GM21717 (cell line): ENCODE results near the gene DDX59.
A peak's percentile ranks its signal among the peaks of the same experiment; 100 is the strongest.

Source experiments
- ATAC-seq: cut with Tn5 transposase; IDR thresholded peaks from one replicate; pipeline ENCODE4 v1.9.1; 2021; ENCODE audit warnings: mild to moderate bottlenecking, moderate library complexity; ENCODE audit not compliant: unreplicated experiment

The DDX59 gene

DNA sequence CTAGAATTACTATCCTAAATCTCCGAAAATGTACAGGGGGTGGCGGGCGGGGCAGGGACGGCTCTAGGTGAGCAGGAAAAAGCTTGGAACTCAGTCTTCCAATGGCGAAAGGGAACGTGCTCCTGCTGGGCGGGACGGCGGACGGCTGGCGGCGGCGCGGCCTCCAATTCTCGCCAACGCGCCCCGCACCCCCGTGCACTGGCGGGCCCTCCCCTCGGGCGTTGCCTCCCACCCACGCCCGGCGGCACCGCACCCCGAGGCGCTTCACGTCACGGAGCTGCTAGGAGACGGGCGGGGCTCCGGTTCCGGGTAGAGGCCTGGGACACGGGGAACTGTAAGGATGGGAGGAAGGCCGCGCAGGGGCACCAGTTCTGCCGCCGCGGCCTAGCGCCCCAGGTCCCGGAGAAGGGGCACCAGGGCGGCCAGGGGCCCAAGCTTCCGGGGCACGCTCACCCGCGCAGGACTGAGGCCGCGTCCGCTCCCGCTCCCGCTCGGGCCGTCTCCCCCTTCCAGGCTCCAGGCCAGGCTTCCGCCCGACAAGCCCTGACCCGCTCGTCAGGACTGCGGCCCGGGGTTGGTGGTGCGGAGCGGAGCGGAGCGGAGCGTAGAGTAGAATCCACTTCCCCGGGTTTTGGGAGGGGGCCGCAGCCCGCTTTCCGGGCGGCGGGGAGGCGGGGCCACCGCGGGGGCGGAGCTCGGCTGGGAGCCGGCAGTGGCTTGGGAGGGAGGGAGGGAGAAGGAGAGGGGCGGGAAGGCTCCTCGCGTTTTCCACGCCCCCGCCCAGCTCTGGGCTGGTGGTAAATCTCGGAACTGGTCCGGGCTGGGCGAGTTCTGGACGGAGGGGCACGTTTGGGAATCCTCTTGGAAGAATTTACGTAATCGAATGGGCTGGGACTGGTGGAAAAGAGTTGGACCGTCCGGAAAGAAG is at the start of gene DDX59:
TSS of gene DDX59 (minus strand) at position 594 of the 928 bp plus-strand sequence. CDS start 3,167 bp downstream, outside the sequence.
- peak; percentile 89 for ATAC-seq

DNA sequence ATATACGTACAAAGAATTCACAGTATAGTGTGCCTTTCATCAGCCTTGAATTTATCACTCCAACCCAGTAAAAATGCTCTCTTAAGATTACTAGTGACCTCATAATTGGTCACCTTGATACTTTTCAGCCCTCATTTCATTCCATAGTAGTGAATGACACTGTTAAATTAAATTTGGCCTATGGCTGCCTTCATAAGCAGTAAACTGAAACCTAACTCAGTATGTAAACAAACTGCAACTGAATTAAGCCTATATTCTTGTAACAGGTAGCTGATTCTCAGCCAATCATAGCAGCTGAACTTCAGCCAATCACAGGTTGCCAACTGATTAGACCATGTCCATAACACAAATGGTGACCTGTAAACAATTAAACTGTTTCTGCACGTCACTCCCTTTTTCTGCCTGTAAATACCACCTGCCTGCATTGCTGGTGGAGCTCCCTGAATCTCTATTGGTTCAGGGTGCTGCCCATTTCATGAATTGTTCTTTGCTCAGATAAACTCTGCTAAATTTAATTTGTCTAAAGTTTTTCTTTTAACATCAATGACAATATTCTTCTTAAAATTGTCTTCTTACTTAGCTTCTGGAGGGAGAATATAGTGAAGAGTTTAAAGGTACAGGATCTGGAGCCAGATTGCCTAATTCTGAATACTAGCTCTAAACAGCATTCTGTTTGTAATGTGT is 44.9 kb upstream of the DDX59 start:
- ATAC-seq, result no peak

DNA sequence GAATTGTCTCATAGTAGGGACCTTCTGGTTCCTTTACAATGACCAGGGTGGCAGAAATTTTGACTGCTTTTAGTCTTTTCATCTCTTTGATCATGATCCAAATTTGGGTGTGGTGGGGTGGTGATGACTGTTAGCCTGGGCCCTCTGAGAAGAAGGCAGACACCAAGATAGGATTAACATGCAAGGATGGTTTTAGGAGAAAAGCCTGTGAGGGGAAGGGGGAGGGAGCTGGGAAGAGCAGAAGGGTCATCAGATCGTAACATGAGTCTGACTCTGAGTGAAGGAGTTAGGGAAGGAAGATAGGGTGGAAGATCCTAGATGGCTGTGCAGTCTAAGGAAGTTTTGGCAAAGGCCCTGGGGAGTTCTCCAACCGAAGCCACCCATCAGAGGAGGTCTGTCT is 40.5 kb upstream of the DDX59 start:
- ATAC-seq, result no peak

DNA sequence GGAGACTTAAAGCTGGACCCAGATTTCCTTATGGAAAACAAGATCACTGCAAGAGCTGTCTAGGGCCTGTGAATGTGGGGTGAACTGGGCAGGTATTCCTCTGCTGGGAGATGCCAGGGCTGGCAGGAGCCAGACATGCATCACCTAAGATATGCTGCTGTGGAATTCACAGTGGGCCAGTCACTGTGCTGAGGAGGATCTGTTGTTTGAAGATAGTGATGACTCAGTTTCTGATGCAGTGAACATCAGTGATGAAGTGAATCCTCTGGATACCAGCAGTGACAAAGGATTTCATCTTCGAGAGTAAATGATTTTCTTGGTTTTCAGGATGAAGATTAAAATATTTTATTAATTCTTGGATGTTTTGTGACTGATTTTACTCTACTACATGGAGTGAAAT is 39.1 kb upstream of the DDX59 start:
- ATAC-seq, result no peak

DNA sequence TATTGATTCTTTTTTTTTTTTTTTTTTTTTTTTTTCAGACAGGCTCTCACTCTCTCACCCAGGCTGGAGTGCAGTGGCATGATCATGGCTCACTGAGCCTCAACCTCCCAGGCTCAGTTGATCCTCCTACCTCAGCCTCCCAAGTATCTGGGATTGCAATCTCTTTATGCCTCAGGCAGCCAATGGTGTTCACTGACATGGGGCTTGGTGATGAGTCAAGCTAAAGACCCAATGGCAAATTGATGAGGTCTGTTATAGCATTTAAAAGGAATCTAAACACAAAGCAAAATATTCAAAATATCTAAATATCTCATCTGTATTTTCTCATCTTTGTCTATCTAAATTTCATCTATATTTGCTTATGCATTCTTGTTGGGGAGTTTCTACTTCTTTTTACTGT is 38.5 kb upstream of the DDX59 start:
- ATAC-seq, result no peak

DNA sequence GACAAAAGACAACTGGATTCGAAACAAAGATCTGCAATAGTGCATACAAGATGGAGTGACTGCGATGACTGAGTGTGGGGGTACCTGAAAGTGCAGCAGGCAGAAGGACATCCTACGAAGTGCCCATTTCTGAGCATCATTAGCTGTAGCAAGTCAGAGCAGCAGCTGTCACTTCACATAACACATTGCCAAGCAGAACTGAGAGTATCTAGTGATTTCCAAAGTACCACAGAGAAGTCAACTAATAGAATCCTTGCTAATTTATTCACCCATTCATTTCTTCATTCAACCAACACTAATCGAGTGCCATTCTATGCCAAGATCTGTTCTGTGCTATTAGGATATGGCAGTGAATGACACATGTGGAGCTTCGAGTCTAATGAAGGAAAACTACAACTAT is 37.4 kb upstream of the DDX59 start:
- ATAC-seq, result no peak

DNA sequence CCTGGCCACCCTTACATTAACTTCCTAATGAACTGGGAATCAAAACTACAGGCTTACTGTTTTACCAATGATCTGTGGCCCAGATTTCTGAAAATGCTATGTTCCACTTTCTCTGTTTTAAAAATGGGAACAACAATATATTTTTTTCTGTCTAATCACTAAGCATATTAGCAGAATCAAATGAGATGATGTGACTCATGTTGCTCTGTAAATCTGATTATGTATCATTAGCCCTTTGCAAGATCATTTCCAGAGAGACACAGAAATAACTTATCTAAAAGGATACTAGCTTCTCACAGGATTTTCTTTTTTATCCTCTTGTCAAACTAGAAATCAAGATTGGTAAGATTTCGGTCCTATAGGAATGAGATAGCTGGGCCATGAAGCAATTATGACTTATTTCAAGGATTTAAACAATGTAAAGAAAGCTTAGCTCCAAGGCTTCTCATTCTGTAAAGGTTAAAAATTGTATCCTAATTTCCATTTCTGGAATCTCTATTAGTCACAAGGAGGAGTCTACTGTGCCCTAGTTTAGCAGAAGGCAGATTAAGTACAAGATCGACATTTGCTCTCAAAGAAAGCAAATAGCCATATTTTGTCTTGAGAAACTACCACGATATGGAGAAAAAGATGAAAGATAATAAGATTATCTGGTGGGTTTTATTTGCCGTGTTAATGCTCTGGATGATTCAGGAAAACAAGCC is 36.6 kb upstream of the DDX59 start:
- no peak for ATAC-seq

DNA sequence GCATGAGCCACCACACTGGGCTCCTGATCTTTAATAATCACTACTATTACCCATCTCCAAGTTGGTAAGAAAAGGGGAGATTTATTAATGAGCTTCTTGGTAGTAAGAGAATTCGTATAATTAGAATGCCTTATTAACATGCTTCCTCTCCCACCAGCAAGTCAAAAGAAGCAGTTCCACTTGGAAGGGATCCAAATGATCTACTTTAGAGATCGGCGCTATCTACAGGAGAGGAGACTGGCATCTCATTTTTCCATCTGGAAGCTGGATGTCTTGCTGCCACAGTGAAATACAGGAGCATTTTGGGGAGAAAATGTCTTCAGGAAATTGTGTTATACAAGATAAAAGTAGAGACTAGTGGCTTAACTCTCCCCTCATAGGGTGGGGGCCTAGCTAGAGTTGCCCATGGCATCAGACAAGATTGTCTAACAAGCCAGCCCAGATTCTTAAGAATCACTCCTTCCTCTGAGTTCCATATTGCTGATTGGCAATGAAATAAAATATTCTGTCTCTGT is 35.3 kb upstream of the DDX59 start:
- ATAC-seq, result no peak

DNA sequence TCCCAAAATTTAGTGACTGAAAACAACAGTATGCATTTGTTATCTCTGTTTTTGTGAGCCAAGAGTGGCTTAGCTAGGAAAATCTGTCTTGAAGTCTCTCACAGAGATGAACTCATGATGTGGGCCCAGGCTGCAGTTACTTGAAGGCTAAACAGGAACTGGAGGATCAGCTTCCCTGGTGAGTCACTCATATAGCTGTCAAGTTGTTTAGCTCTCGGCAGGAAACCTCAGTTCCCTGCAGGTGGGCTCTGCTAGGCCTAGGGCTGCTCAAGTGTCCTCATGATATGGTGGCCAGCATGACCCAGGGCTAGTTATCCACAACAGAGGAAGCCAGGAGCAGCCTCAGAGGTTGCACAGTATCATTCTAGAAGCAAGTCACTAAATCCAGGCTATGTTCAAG is 30.2 kb upstream of the DDX59 start:
- no peak for ATAC-seq

DNA sequence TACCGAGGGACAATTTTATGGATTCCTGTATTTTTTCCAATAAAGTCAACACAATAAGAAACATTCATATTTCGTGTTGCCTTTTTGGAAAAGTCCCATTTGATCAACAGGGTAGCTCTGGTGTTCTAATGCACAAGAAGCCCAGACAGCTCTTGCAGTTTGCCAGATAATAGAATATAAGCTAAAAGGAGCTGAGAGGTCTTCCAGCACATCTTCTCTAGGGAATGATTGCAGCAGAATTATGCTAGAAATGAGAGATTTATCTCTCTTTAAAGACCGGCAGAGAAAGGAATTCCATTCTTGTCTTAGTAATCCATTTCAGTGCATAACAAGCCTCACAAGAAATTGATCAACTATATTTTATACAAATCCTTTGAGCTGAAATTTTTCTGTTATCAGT is 25.0 kb upstream of the DDX59 start:
- ATAC-seq, result no peak

DNA sequence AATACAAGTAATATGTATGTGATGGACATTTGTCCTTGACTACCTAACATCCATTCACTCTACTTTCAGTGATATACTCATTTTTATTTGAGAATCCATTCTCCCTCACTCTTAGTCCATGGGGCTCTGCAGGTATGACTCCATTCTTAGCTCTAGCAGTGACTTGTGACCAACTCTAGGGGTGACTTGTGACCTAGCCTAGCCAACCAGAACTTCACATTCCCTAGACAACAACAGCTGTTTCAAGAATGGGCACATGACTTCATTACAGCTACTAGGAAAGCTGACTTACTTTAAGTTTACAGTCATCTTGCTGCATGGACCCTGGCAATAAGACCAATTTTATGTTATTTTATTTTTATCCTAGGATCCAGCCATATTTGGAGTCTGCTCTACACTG is 23.6 kb upstream of the DDX59 start:
- ATAC-seq, result no peak

DNA sequence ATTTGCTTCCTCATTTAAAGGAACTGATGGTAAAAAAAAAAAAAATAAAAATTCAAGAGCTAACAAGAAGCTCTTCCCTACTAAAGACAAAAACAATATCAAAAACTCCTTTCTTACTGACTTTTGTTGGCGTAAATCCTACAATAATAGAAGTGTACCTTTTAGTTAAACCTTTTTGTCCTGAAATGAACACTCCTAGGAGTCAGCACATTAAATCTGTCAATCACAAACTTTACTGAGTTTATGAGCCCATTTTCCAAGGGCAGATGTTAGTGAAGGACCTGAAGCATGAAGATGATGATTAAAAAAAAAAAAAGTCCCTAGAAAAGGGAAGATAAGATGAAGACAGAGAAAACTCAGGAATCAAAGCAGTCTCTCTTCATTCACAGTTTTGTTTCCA is 22.6 kb upstream of the DDX59 start:
- ATAC-seq, result no peak

DNA sequence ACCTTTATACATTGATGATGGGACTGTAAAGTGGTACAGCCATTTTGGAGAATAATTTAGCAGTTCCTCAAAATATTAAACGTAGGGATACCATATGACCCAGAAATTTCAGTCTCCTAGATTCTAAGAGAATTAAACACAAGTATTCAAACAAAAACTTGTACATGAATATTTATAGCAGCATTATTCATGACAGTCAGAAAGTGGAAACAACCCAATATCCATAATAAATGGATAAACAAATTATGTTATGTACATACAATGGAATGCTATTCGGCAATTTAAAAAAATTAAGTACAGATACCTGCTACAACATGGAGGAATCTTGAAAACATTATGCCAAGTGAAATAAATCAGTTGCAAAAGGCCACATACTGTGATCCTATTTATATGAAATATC is 16.9 kb upstream of the DDX59 start:
- no peak for ATAC-seq

DNA sequence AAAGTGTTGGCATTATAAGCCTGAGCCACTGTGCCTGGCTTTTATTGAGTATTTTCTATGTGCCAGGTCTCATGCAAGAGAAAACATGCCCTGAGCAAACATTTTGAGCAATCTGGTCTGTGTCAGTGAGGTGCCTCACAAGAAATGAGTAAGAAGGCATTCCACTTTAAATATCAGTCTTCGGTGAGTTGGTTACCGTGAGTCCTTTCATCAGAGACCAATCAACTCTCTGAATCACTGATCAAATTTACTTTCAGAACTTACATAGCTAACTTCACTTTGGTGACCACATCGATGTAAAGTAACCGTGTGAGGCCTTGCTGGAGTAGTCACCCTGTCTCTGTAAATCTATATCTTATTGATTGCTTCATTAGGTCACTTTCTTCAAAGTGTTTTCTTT is 14.3 kb upstream of the DDX59 start:
- no peak for ATAC-seq

DNA sequence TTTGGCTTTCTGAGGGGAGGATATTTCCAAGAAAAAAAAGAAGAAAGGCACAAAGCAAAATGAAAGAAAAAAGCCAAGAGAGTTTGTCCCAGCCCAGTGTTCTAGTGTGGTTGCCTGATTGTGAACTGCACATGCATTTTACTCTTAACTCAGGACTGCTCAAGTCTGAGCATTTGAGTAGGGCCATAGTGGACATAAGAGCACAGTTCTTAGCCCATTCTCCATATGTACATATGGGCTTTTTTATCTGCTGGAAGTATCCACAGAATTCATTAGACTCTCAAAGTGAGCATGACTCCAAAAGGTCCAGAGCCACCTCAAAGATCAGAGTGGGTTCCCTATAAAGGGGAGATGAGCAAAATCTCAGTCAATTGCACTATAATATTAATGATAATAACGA is 13.6 kb upstream of the DDX59 start:
- ATAC-seq, result no peak

DNA sequence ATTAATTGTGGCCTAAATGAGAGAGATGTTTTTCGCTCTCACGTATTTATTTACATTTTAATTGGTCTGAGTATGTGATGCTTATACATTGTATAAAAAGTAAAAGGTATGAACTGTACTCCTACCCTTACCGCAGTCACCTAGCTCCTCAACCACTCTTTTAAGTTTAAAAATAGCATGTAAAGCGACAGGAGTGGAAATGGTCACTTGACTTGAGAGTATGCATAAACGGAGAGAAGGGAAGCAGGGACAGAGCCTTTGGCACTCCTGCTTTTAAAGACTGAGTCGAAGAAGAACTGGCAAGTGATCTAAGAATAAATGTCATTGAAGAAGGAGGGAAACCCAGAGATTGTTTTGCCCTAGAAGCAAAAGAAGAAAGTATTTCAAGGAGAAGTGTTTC is 11.5 kb upstream of the DDX59 start:
- no peak for ATAC-seq

DNA sequence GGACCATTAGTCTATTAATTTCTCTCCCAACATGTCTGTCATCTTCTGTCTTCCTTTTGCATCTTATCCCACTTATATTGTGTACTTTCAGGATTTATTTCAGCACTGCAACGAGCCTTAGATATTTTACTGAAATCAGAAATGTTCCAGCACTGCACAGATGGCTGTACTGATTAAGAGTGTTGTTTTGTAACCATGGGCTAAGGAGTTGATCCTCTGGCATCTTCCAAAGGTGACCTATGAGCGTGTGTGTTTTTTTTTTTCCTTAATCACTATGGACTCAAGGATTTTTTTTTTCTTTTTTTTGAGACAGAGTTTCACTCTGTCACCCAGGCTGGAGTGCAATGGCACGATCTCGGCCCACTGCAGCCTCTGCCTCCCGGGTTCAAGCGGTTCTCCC is 7.1 kb upstream of the DDX59 start:
- no peak for ATAC-seq

DNA sequence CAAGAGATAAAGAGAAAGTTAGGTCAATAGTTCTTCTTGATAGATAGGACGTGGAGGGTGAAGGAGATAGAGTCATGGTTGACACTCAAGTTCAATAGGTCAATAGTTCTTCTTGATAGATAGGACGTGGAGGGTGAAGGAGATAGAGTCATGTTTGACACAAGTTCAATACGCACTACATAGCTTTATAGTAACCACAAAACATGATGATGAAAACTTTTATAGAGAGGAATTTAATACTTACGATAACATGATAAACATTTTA is 5.8 kb upstream of the DDX59 start:
- ATAC-seq, result no peak

DNA sequence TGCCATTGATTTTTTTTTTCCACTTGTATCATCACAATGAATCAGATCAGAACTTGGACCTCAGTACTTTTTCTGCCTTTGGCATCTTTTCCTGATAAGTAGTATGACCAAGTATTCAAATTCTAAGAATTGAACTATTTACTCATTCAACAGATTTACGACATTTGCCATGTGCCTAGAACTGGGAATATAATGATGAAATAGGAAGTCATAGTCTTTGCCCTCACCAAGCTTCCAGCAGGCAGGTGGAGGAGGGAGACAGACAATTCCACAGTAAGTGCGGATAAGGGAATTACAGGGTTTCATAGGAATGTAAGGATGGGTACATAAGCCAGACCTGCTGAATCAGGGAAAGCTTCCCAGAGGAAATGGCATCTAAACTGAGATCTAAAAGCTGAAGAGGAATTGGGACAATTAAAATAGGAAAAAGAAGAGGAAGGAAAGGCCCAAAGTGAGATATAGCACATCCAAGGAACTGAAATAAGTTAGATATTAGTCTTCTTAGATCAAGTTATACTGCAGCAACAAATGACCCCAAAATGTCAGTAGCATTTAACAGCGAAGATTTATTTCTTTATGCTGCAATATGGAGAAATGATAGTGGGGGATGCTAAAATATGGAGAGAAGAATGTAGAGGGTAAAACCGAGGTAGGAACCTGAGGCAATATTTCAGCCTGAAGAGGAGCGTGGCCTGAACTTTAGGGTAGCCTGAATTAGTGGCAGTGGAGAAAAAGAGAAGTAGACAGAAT is 5.3 kb upstream of the DDX59 start:
- no peak for ATAC-seq

DNA sequence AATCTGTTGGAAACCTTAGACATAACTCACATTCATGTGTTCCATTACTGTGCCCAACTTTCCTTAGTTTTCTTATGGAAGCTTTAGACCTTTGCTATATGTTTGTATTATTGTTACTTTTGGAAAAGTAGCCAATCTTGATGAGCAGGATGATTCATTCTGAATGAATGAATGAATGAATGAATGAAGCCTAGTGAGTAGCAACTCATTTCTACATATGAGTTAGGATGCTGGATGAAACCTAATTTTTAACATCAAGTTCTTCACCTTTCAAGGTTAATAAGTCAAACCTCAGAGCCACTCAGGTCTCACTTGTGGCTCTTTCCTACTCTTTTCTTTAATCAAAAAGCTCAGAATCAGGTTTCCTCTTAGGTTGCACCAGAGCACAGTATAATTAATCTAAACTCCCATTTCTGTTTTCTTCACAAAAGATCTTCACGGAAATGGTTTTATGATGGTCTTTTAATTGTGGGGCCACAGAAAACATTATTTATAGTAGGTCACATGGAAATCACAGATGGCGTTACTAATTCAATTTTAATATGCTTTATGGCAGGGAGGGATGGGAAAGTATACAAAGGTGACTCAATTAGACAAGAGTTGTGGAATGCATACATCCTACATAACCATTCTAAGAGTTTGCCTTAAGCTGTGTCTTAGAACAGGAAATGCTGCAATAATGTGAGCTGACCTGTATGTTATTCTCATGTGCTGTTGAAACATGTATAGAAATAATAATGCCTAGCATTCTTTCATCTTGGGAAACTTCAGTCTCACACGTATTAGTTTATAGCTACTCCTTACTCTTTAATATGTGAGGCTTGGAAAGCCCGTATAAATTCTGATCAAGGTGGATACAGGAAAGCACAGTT is 4.5 kb upstream of the DDX59 start:
- ATAC-seq, result no peak
